ENCODE measurements around the gene MROH2A. TPM values are rescaled to one million over a fixed set of nuclear protein-coding genes. Genes with fewer than 3 reads are reported as not detected.
A peak's percentile ranks its signal among the peaks of the same experiment; 100 is the strongest.

MROH2A gene
- total RNA-seq, 1 donor from 2014 or later = not detected

DNA sequence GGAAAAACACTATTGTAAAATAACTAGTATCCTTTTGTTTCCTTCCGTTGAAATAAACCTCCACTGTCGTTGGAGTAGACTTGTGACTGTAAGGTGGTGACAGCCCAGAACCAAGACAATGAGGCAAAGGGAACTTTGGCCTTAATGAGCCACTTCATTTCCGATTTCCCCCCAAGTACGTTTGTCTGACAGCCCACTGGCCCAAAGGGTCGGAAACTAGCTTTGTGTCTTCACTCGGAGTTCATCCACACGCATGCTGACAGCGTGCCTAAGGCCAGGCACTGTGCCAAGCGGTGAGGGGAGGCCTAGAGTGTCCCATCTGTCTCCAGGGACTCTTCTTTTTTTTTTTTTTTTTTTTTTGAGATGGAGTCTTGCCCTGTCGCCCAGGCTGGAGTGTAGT, 55.2 kb downstream of the MROH2A start:
- DNase-seq (ENCODE audit: low read depth) = no peak

DNA sequence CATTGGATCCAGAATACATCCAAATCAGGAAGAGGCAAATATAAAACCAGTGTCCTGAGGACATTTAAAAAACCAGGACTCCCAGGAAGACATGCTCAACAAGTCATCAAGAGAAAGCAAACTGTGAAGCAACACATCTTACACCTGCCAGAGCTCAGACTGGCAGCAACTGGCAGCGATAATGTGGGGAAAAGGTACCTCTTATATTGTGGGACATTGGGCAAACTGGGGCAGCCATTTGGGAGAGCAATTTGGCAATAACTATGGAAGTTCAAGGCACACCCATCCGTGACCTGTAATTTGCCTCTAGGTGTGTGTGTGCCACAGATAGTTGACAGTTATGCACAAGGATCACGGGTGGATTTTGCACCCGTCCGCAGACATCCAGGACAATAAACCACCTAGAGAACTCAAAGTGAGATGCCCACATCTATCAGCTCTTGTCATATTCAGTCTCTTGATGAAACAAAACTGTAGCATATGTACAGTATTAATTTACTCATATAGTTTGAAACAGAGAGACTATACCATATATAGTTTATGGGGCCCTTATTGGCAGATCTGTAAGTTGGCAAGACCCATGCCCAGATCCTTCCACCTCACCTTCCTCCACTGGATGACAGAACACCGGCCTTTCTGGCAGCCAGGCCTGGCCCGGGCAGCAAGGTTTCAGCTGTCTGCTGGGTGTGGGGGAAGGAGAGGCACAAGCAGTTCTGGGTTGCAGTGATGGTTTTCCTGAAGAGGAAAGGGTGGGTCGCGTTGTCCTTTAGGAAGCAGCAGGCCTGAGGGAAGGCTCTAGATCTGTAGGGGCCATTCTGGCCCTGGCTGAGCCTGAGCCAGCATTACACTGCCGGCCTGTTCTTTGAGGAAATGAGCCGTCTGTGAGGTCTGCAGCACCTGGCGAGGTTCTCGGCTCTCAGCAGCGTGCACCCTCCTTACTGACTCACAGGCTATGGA, 57.4 kb downstream of the MROH2A start:
- no peak for DNase-seq (ENCODE audit: low read depth)

GRCh38 chr2:233836359-233836758, 58.2 kb downstream of the MROH2A start:
- no peak for DNase-seq (ENCODE audit: low read depth)

DNA sequence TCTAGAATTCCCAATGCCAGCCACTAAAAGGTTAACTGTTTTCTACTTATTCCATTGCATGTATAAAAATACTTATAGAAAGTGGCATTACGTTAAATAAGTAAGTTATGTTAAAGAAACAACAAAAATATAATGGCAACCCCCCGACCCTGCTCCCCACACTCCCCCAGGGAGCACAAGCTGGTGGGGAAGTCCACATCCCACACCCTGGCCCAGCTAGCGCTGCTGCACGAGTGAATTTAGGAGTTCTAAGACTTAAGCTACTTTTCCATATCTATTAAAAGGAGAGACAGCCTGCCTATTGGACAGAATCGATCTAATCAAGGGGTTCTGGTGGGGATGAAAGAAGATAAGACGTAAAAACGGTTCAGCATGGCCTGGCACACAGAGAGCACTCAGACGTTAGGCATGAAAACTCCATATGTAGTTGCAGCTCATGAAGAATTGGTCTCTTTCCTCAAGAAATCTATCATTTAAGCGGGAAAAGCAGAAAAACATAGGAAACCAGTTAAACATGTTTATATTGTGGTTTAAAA, 59.6 kb downstream of the MROH2A start:
- no peak for DNase-seq (ENCODE audit: low read depth)

DNA sequence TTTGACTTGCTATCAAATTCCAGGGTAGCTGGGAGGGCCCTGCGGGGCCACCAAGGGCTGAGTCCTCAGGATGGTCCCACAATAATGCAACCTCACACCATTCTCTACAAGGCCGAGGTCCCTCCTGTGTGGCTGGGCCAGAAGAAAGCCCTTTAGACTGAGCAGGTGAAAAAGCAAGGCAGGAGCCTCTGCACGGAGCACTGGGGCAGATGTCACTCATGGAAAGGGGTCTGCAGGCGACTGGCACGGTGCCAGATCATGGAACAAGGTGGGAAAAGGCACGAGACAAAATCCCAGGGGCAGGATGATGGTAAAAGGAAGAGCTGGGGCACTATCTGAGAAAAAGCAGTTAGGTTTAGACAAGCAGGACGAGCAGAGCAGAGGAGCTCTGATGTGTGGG, 60.1 kb downstream of the MROH2A start:
- no peak for DNase-seq (ENCODE audit: low read depth)

- no peak for DNase-seq (ENCODE audit: low read depth)
Measured at GRCh38 chr2:233838726-233839446, 60.8 kb downstream of the MROH2A start.

DNA sequence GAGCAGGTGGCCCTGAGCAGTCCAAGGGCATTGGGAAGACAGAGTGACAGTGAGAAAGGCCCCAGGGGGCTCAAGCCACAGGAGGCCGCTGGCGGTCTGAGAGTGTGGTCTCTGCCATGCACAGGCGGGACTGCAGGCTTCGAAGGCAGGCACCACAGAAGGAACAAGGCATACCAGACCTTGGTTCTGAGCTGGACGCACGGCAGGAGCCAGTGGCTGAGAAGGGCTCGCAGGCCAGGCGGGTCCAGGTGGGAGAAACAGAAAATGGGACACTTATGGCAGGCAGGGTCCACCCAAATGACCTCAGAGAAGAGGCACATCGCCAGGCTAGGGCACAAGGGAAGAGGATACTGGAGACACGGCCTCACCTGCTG, 61.3 kb downstream of the MROH2A start:
- no peak for DNase-seq (ENCODE audit: low read depth)

- no peak for DNase-seq (ENCODE audit: low read depth)
Measured at GRCh38 chr2:233840520-233840919, 62.4 kb downstream of the MROH2A start.

- no peak for DNase-seq (ENCODE audit: low read depth)
Measured at GRCh38 chr2:233841183-233841582, 63.1 kb downstream of the MROH2A start.

DNA sequence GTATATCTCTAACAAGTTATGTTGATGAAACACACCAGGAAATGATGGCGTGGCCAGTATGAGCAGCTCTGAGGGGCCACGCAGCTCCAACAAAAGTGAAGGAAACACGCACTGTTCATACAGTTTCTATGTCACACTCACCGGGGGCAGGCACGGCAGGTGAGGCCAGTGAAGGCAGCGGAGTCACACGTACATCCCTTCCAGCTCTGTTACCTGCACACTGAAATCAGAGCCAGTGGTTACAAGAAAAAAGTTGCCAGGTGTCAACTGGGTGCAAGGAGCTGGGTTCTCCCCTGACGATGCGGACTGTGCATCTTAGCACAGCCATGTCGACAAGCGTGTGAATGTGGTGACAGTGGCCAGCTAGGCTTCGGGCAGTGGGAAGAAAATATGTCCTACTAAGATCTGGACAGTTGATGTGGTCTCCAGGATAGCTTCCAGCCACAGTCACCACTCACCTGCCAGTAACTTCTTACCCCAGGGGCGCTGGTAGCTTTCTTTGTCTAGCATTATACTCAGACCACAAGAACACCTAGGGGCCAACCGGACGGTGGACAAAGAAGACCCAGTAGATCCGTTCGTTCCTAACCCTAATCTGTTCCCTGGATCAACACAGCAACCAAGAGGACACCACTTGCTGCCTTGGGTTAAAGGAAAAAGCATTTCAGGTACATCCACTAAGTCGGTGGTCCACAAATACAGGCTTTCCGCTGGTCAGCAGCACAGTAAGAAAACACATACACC, 66.1 kb downstream of the MROH2A start:
- no peak for DNase-seq (ENCODE audit: low read depth)

DNA sequence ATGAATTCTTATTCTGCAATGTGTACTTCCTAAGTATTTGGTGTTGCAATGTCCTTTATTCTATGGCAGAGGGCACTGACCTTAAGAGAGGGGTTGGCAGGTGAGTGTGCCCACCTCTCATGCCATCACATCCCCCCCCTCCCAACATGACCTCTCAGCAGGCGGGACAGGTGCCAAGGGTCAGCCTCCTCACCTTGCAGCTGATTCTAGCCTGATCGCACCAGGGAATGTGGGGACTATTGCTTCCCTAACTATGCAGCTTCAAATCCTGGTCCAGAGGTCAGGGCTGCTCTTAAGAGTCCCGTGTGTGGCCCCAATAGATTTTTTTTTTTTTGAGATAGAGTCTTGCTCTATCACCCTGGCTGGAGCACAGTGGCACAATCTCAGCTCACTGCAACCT, 66.7 kb downstream of the MROH2A start:
- no peak for DNase-seq (ENCODE audit: low read depth)

DNA sequence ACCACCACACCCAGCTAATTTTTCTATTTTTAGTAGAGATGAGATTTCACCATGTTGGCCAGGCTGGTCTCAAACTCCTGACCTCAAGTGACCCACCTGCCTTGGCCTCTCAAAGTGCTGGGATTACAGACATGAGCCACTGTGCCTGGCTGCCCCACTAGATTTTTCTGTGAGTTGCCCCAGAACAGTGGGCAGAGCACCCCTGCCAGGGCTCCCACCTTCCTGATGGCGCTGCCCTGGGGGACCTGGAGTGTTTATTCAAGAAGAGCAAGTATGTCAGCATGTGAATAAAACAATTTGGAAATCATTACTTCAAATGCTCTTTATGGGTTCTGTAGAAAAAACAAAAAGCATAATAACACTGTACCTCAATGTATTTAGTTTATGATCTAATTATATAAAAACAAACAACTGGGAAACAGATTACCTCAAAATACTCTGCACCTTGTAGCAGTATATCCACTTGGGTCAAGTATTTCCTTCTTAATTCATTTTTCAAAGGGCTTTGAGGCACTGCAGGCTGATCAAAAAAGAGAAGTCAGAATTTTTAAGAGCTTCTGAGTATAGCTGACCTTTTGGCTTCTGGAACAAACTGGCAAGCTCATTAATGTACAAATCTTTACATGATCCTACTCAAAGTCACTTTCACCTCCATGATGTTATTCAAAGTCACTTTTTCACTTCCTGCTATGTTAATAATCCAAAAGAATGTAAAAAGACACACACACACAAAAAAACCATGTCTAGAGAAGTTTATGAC, 67.4 kb downstream of the MROH2A start:
- DNase-seq (ENCODE audit: low read depth) = no peak

GRCh38 chr2:233846387-233847247, 68.5 kb downstream of the MROH2A start:
- DNase-seq (ENCODE audit: low read depth) = no peak

DNA sequence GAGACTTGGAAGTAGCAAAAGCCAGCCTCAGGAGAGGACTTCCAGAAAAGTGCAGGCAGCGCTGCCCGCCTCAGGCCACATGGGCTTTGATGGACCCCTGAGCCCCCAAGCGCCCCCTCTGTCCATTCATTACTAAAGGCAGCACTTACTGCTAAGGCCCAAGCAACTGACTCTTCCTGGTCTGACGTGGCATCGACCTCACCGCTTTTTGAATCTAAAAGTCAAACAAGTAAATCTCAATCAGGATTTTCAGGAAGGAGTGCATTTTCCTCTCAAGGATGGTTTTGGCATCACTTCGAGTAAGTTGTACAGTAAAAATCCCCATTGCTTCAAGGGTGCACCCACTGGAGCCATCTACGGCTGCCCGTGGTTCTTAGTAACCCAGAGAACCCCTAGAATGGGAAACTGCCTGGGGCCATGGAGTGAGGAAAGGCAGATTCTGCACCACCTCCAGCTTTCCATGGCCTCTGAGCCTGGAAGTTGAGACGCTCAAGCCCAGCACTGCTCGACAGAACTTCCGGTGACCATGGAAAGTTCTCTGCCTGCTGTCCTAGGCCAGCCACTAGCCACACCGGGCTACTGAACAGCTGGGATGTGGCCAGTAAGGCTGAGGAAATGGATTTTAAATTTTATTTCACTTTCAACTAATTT, 69.2 kb downstream of the MROH2A start:
- DNase-seq (ENCODE audit: low read depth) = peak; percentile 20

DNA sequence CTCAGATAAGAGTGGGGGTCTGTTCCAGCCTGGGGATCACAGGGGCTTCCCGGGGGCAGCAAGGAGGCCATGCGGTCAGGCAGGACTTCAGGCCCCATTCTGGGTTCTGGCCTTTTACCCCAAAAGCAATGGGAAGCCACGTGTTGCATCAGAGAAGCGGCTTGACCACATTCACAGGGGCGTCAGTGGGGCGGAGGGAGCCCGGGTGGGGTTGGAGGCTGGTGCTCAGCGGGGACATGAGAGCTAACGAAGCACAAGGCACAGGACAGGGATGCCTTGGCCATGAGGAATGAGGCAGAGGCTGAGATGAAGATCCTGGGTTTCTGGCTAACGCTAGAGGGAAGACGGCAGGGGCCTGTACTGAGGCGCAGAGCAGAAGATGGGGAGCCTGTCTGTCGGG, 70.1 kb downstream of the MROH2A start:
- DNase-seq (ENCODE audit: low read depth) = no peak

DNA sequence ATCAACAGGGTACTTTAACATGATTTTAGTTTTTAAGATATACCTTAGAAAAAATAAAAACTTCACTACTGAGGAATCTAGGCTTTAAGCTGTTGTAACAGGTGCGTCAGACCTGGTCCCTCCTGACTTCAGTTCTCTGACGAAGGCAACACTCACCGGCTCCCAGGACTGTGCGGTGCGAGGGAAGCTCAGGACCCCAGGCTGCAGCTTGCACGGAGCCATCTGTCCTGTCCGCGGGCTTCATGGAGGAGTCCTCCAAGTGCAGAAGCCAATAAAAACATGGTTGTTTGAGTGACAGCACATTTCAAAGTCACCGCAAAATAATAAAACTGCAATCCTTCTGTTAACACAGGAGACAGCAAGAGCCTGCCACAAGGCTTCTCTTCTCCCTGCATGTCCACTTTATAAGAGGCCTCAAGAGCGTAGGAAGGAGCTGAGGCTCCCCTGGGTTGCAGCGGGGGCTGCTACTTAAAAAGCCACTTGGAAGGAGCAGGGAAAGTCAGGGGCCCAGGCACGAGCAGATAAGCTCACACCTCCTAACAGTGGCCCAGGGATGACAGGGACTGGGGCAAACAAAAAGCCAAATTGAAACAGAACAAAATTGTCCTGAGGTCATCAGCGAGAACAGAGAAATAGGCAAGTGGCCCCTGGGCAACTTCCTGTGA, 71.6 kb downstream of the MROH2A start:
- DNase-seq (ENCODE audit: low read depth) = no peak

GRCh38 chr2:233850745-233851144, 72.6 kb downstream of the MROH2A start:
- no peak for DNase-seq (ENCODE audit: low read depth)

GRCh38 chr2:233851169-233851568, 73.0 kb downstream of the MROH2A start:
- no peak for DNase-seq (ENCODE audit: low read depth)

- DNase-seq (ENCODE audit: low read depth) = no peak
Measured at GRCh38 chr2:233852056-233852455, 73.9 kb downstream of the MROH2A start.
